Psoas muscle (tissue), 8 donors: ENCODE results near the gene TBC1D5. TPM values are rescaled to one million over a fixed set of nuclear protein-coding genes. Genes with fewer than 3 reads are reported as not detected.

Experiments used
- ATAC-seq, 4 donors: fragments of 200-7000 bp; cut with Tn5 transposase; one replicate each; pipeline ENCODE4 v1.9.1; 2020; ENCODE audit warnings: moderate library complexity in 3 of 4, mild to moderate bottlenecking in 2 of 4
- DNase-seq, 2 donors: peaks; one replicate each; pipeline ENCODE4 v3.0.0-alpha.2; 2020
- H3K27ac ChIP-seq: fragments of 200-600 bp; one replicate; pipeline ENCODE4 v1.8.0; 2022
- H3K27me3 ChIP-seq, 3 donors: fragments of 200-600 bp in 1 of 3; one replicate each; pipeline versions ENCODE4 v1.6.1 to v1.8.0; 2013 to 2022; ENCODE audit warnings: low read length in 2 of 3, mild to moderate bottlenecking in 2 of 3, moderate library complexity in 1 of 3; ENCODE audit not compliant: insufficient read depth in 3 of 3
- H3K36me3 ChIP-seq, 2 donors: fragments of 200-600 bp in 1 of 2; one replicate each; pipeline versions ENCODE4 v1.6.1 to v1.8.0; 2013 to 2022; ENCODE audit warnings: low read depth in 1 of 2, mild to moderate bottlenecking in 1 of 2, moderate library complexity in 1 of 2; ENCODE audit not compliant: insufficient read depth in 1 of 2
- H3K4me1 ChIP-seq: fragments of 200-600 bp; one replicate; pipeline ENCODE4 v1.8.0; 2022
- H3K4me3 ChIP-seq: fragments of 200-600 bp; one replicate; pipeline ENCODE4 v1.8.0; 2022; ENCODE audit warnings: mild to moderate bottlenecking
- H3K9me3 ChIP-seq: fragments of 200-600 bp; one replicate; pipeline ENCODE4 v1.8.0; 2022
- WGBS, 3 donors: extraction: QIAGEN DNeasy Blood & Tissue Kit; methylation state at CpG; one replicate each; pipeline versions ENCODE4 v1.1.6 to v1.1.7; 2013; 5-methylcytosine and 5-hydroxymethylcytosine counted together
- intact Hi-C, 2 donors: fragments of 100-400 bp; cut with DNase I; formaldehyde crosslinking; loops; one replicate each; pipeline versions ENCODE4 v1.11.0 to v1.14.2; 2022
- polyA plus RNA-seq, 3 donors: library from polyadenylated mRNA; stranded (reverse); fragments of 200-250 nt; gene quantifications; one replicate each; pipeline ENCODE4 v1.2.3, GENCODE V29; 2013
- total RNA-seq, 4 donors: library from RNA; stranded (reverse); fragmentation: NEBNext Ultra II Directional in 2 of 4; extraction: Animal tissue kit (Norgen Biotek cat#: 25700) in 2 of 4; gene quantifications; one replicate each; pipeline versions ENCODE4 v1.2.1 to v1.2.4, GENCODE V29; 2021 to 2023
- TF ChIP-seq, protein P1 (sequence below): fragments of 200-600 bp; IDR thresholded peaks from one replicate; pipeline ENCODE4 v1.8.0; 2022; ENCODE audit warnings: antibody characterized with exemption
- donor health status: healthy with polysubstance abuse.
- donor health status: DM: no; HTN: no; CAD: no; lungs with moderate emphysema.
- donor health status: Bipolar disorder and iron deficiency.
- donor health status: healthy.
- donor health status: DM: yes; HTN: yes; CAD: no.
- donor health status: DM: no; HTN: no; CAD: no.
- donor health status: DM: no; HTN: no; CAD: no.
- donor health status: DM: yes; HTN: yes; CAD: no.

TBC1D5 gene
- total and polyA plus RNA-seq, 7 donors, result 4.3 to 20.4 (median 13.3) TPM

DNA sequence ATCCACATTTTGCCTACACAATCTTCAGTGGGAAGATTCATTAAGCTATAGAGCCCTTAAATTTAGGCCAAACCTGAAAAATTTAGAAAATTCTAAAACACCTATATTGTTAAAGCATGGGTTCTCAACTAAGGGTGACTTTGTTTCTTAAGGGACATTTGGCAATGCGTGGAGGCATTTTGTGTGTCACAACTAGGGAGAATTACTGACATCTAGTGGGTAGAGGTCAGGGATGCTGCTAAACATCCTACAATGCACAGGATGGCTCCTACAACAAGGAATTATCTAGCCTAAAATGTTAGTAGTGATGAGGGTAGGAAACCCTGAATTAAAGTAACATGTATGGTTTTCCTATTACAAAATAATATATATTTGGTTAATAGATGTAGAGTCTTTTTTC lies 55.8 kb downstream of the TBC1D5 start:
- TF ChIP-seq, protein P1, sequence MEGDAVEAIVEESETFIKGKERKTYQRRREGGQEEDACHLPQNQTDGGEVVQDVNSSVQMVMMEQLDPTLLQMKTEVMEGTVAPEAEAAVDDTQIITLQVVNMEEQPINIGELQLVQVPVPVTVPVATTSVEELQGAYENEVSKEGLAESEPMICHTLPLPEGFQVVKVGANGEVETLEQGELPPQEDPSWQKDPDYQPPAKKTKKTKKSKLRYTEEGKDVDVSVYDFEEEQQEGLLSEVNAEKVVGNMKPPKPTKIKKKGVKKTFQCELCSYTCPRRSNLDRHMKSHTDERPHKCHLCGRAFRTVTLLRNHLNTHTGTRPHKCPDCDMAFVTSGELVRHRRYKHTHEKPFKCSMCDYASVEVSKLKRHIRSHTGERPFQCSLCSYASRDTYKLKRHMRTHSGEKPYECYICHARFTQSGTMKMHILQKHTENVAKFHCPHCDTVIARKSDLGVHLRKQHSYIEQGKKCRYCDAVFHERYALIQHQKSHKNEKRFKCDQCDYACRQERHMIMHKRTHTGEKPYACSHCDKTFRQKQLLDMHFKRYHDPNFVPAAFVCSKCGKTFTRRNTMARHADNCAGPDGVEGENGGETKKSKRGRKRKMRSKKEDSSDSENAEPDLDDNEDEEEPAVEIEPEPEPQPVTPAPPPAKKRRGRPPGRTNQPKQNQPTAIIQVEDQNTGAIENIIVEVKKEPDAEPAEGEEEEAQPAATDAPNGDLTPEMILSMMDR, result no peak
- Histone ChIP-seq H3K9me3 (no peaks in the 10 kb centered on the region), H3K27ac (no peak overlapping the region), H3K4me1 (no peaks in the 10 kb centered on the region), H3K36me3 (no peaks in the 10 kb centered on the region), H3K27me3 (no peaks in the 10 kb centered on the region), H3K4me3 (no peak overlapping the region)
- intact Hi-C loops, result no loop called here
- WGBS, 3 donors, result 86 to 98% (median 89%) methylated on average over 1 of the region's 1 CpG
- ATAC-seq (peak in 2 of 4 donors; percentile 67 to 92), DNase-seq (no peak)

- no peaks in the 10 kb centered on the region for H3K9me3 ChIP-seq
- WGBS, 3 donors, result 91 to 95% (median 94%) methylated on average over 4 of the region's 4 CpGs
- intact Hi-C loops, result no loop called here
These were observed 58.8 kb downstream of the TBC1D5 start for GRCh38 chr3:17683542-17684207.

GRCh38 chr3:17680530-17680929 lies 61.9 kb downstream of the TBC1D5 start:
- TF ChIP-seq, protein P1, result no peak
- ATAC-seq, result no peak
- Histone ChIP-seq H3K27me3 (no peaks in the 10 kb centered on the region), H3K4me3 (no peak overlapping the region), H3K9me3 (no peaks in the 10 kb centered on the region), H3K27ac (no peak overlapping the region), H3K4me1 (no peaks in the 10 kb centered on the region), H3K36me3 (no peaks in the 10 kb centered on the region)
- no peak for DNase-seq
- intact Hi-C loops, result no loop called here

More at GRCh38 chr3:17683542-17684207, 58.8 kb downstream of the TBC1D5 start:
- no peaks in the 10 kb centered on the region for H3K27me3 ChIP-seq
- H3K27ac ChIP-seq, result no peak overlapping the region
- TF ChIP-seq, protein P1, result no peak
- H3K36me3 ChIP-seq, result no peaks in the 10 kb centered on the region
- no peak overlapping the region for H3K4me3 ChIP-seq
- DNase-seq, result no peak
- ATAC-seq, result no peak
- H3K4me1 ChIP-seq, result no peaks in the 10 kb centered on the region

DNA sequence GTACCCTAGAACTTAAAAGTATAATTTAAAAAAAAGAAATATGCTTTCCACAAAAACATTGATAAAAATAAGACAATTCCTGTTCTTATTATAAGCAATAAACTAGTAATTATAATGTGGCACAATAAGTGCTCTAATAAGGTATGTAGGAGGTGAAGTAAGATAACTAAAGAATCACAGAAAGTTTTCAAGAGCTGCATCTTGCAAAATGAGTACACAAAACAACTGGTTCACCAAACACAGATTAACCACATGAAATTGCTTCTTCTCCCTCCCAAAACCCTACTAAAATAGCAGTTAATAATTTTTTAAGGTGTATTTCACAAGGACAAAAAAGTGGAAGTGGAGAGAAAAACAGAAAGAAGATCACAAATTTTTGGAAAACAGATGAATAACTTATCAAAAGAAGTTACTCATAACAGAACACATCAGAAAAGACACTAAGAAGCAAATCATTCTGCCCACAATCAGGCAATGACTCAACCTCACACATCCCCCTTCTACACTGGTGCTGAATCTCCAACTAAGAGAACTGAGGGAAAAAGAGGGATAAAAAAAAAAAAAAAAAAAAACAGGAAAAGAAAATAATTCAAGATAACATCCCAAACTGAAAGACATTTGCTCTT lies 64.2 kb downstream of the TBC1D5 start:
- no peak overlapping the region for H3K4me3 ChIP-seq
- H3K9me3 ChIP-seq, result no peaks in the 10 kb centered on the region
- TF ChIP-seq, protein P1, result no peak
- no peaks in the 10 kb centered on the region for H3K27me3 ChIP-seq
- no peaks in the 10 kb centered on the region for H3K36me3 ChIP-seq
- intact Hi-C loops, result no loop called here
- peaks cover 5% of the 10 kb centered on the region for H3K4me1 ChIP-seq
- no peak overlapping the region for H3K27ac ChIP-seq
- ATAC-seq (no peak), DNase-seq (no peak)
